K562 (cell line): ENCODE results near the gene EIF4E. TPM values are rescaled to one million over a fixed set of nuclear protein-coding genes. Genes with fewer than 3 reads are reported as not detected.

ENCODE experiments used
- ATAC-seq: fragments of 200-7000 bp; cut with Tn5 transposase; 3 replicates; pipeline ENCODE4 v1.9.1; 2020; ENCODE audit warnings: moderate library complexity
- BruUV-seq: library from RNA; stranded (reverse); fragments of 400-500 nt; replicated peaks from 2 replicates; lab custom pipeline; 2021; lab: Mats Ljungman, UMichigan
- CTCF ChIA-PET: fragments of 300-600 bp; formaldehyde crosslinking; extraction: SDS; loops from one replicate; lab custom pipeline; 2021; ENCODE audit warnings: low intra/inter-chr PET ratio; lab: Yijun Ruan, JAX
- POLR2A ChIA-PET: fragments of 300-600, 350-650 bp; sonication (Branson Sonifier 250); formaldehyde crosslinking; extraction: SDS; loops from one replicate; lab custom pipeline; 2021; ENCODE audit warnings: antibody characterized with exemption, inconsistent platforms; lab: Yijun Ruan, JAX
- DNase-seq, 4 experiments: peaks; one replicate each; pipeline versions ENCODE4 v3.0.0 to v3.0.0-alpha.2; 2011 to 2018; ENCODE audit warnings: low spot score in 3 of 4, mixed read lengths in 3 of 4; ENCODE audit errors: extremely low read depth in 1 of 4
- FAIRE-seq: peaks from 2 replicates; lab custom pipeline; 2011; peaks lifted over from hg19 to GRCh38; lab: Jason Lieb, UNC
- H2AFZ ChIP-seq: 2 replicates; pipeline ENCODE4 v1.6.0; 2011; ENCODE audit warnings: low read depth, low read length, control low read depth, inconsistent platforms
- H3K27ac ChIP-seq: fragments of 200-600 bp; 3 replicates; pipeline ENCODE4 v1.8.0; 2011; ENCODE audit warnings: low read depth, mild to moderate bottlenecking, control low read depth, inconsistent platforms, low read length, moderate library complexity, mixed read lengths; ENCODE audit errors: extremely low read depth
- H3K27me3 ChIP-seq, 2 experiments: fragments of 300-600 bp in 1 of 2; 2 replicates in 1 of 2; 3 replicates in 1 of 2; pipeline versions ENCODE4 v1.6.0 to v1.8.0; 2011; ENCODE audit warnings: inconsistent platforms in 2 of 2, low read length in 2 of 2, mild to moderate bottlenecking in 1 of 2, mixed read lengths in 1 of 2, moderate library complexity in 1 of 2; ENCODE audit not compliant: control insufficient read depth in 2 of 2, insufficient read depth in 2 of 2
- H3K36me3 ChIP-seq: fragments of 300-600 bp; 3 replicates; pipeline ENCODE4 v1.8.0; 2011; ENCODE audit warnings: mild to moderate bottlenecking, low read length, inconsistent platforms; ENCODE audit not compliant: control insufficient read depth, insufficient read depth
- H3K4me1 ChIP-seq, 2 experiments: fragments of 200-600 bp in 1 of 2; replicated peaks in 1 of 2; 2 replicates in 1 of 2; 3 replicates in 1 of 2; pipeline versions ENCODE4 v1.5.1 to v1.8.0; 2011; ENCODE audit warnings: inconsistent platforms in 2 of 2, low read length in 2 of 2, mild to moderate bottlenecking in 1 of 2, mixed read lengths in 1 of 2, moderate library complexity in 1 of 2; ENCODE audit not compliant: control insufficient read depth in 2 of 2, insufficient read depth in 2 of 2
- H3K4me2 ChIP-seq: 2 replicates; pipeline ENCODE4 v1.6.1; 2011; ENCODE audit warnings: low read length, control low read depth, inconsistent platforms, mixed read lengths; ENCODE audit not compliant: insufficient read depth
- H3K4me3 ChIP-seq: fragments of 200-600 bp; sonication (generic), shearing (Covaris generic); 2 replicates; pipeline ENCODE4 v1.5.1; 2016; ENCODE audit warnings: control low read depth, inconsistent platforms
- H3K79me2 ChIP-seq: fragments of 200-600 bp; 3 replicates; pipeline ENCODE4 v1.8.0; 2011; ENCODE audit warnings: low read length, inconsistent platforms; ENCODE audit not compliant: control insufficient read depth, insufficient read depth
- H3K9ac ChIP-seq, 2 experiments: 2 replicates each; pipeline versions ENCODE4 v1.6.0 to v1.6.1; 2011; ENCODE audit warnings: low read depth in 2 of 2, low read length in 2 of 2, control low read depth in 1 of 2, inconsistent platforms in 1 of 2, mild to moderate bottlenecking in 1 of 2, mixed read lengths in 1 of 2; ENCODE audit not compliant: insufficient read depth in 1 of 2
- H3K9me1 ChIP-seq: one replicate; pipeline ENCODE4 v1.6.0; 2011; ENCODE audit warnings: inconsistent platforms, mild to moderate bottlenecking, low read length, moderate library complexity; ENCODE audit not compliant: control insufficient read depth, insufficient read depth
- H3K9me3 ChIP-seq: replicated peaks from 2 replicates; pipeline ENCODE4 v1.5.1; 2011; ENCODE audit warnings: low read depth, low read length, inconsistent platforms; ENCODE audit not compliant: control insufficient read depth, insufficient read depth
- H4K20me1 ChIP-seq: replicated peaks from 2 replicates; pipeline ENCODE4 v1.6.1; 2011; ENCODE audit warnings: low read length, inconsistent platforms, mixed read lengths; ENCODE audit not compliant: control insufficient read depth, insufficient read depth
- RBM14 ChIP-seq: fragments of 200-400 bp; formaldehyde crosslinking; IDR thresholded peaks from 2 replicates; pipeline ENCODE4 v1.6.1; 2018; ENCODE audit warnings: low read depth, mild to moderate bottlenecking, low read length, moderate library complexity, borderline replicate concordance; ENCODE audit not compliant: insufficient read depth
- TAL1 ChIP-seq: fragments of 450-650 bp; IDR thresholded peaks from 2 replicates; pipeline ENCODE4 v1.6.1; 2016; ENCODE audit warnings: mild to moderate bottlenecking
- ZNF512 ChIP-seq: IDR thresholded peaks from 2 replicates; pipeline ENCODE4 v1.6.1; 2016; ENCODE audit warnings: missing genetic modification characterization, missing compliant biosample characterization
- WGBS: fragments of 100-300 bp; shearing (Covaris generic); methylation state at CpG from one replicate; pipeline ENCODE4 v1.1.6; 2016; ENCODE audit warnings: low coverage, mixed read lengths; ENCODE audit not compliant: insufficient coverage; ENCODE audit errors: missing lambda C conversion rate; 5-methylcytosine and 5-hydroxymethylcytosine counted together
- in situ Hi-C: fragments of 300-500 bp; cut with MboI; formaldehyde crosslinking; loops from 4 replicates; pipeline ENCODE4 v1.15.0; 2018; ENCODE audit warnings: inconsistent platforms, mixed read lengths
- intact Hi-C: fragments of 100-400 bp; cut with micrococcal nuclease; formaldehyde crosslinking; loops from 2 replicates; pipeline ENCODE4 v1.14.2; 2022
- polyA plus RNA-seq, 8 experiments: library from polyadenylated mRNA; depleted of rRNA in 4 of 8; stranded (reverse) in 5 of 8; unstranded in 3 of 8; fragments of >200 nt; fragmentation: Nextera tagmentation in 2 of 8; fragmentation: Illumina TruSeq in 1 of 8; extraction: Ambion mirVana in 2 of 8; extraction: Trizol in 1 of 8; gene quantifications; 2 replicates each; pipeline versions ENCODE4 v1.2.1 to v1.2.3, GENCODE V29; 2011 to 2014; ENCODE audit warnings: inconsistent platforms in 1 of 8, missing spikeins in 1 of 8
- total RNA-seq, 7 experiments: library from RNA; depleted of rRNA in 6 of 7; stranded (reverse); fragments of >200 nt in 6 of 7; fragmentation: Illumina TruSeq in 2 of 7; extraction: Trizol in 2 of 7; gene quantifications; 2 replicates each; pipeline versions ENCODE4 v1.2.1 to v1.2.3, GENCODE V29; 2011 to 2021; ENCODE audit warnings: low replicate concordance in 1 of 7

EIF4E gene
- total and polyA plus RNA-seq, 9 of the 15 experiments (the other 6 are each of a cell fraction or from before 2014, with no cell fraction given) = 164 to 489 (median 179) TPM

GRCh38 chr4:98850937-98851336, 78.0 kb downstream of the EIF4E start:
- H3K4me1 ChIP-seq = no peaks in the 10 kb centered on the region
- intact Hi-C loops = no loop called here
- no peaks in the 10 kb centered on the region for H3K27me3 ChIP-seq
- H2AFZ ChIP-seq = peak overlapping the region; percentile 47
- in situ Hi-C loops = no loop called here
- no peak overlapping the region for H3K27ac ChIP-seq
- DNase-seq (no peak), ATAC-seq (no peak), FAIRE-seq (no peak)
- H4K20me1 ChIP-seq = no peaks in the 10 kb centered on the region
- no peak overlapping the region for H3K4me3 ChIP-seq
- no peak overlapping the region for H3K4me2 ChIP-seq
- H3K79me2 ChIP-seq = no peaks in the 10 kb centered on the region
- no peak overlapping the region for H3K9ac ChIP-seq
- ChIA-PET POLR2A (interaction anchor here (1.5 kb wide), 1 partner anchor 12 kb away, joined by 3 read pairs; no protein-coding TSS in a partner anchor), CTCF (no interaction called here)
- 0 out of 2 replicates have a peak, but pooled peaks cover under 1% of the 10 kb centered on the region for H3K9me3 ChIP-seq
- BruUV-seq = no TSS peak
- TF ChIP-seq TAL1 (no peak), ZNF512 (tag) (peak; percentile 93)
- H3K36me3 ChIP-seq = no peaks in the 10 kb centered on the region
- H3K9me1 ChIP-seq = no peaks in the 10 kb centered on the region

GRCh38 chr4:98848448-98848847, 80.5 kb downstream of the EIF4E start:
- in situ Hi-C loops = no loop called here
- FAIRE-seq = no peak

More at GRCh38 chr4:98848448-98848847, 80.5 kb downstream of the EIF4E start:
- WGBS = 0% methylated on average over 1 of the region's 1 CpG
- Histone ChIP-seq H3K36me3 (no peaks in the 10 kb centered on the region), H3K9ac (no peak overlapping the region), H3K4me3 (no peak overlapping the region), H3K27ac (no peak overlapping the region), H3K9me1 (no peaks in the 10 kb centered on the region), H3K4me1 (no peaks in the 10 kb centered on the region), H3K27me3 (no peaks in the 10 kb centered on the region)
- CTCF ChIA-PET = no interaction called here
- intact Hi-C loops = no loop called here
- no peak for ATAC-seq
- TF ChIP-seq RBM14 = no peak
- TF ChIP-seq, all 486 proteins: peak for 0
- no peak overlapping the region for H3K4me2 ChIP-seq
- POLR2A ChIA-PET = no interaction called here
- peaks cover 5% of the 10 kb centered on the region; the same call in 1 of the 2 replicates for H3K9me3 ChIP-seq
- no peaks in the 10 kb centered on the region for H4K20me1 ChIP-seq
- BruUV-seq = no TSS peak
- no peak for DNase-seq
- H2AFZ ChIP-seq = peak overlapping the region; percentile 66
- H3K79me2 ChIP-seq = no peaks in the 10 kb centered on the region
